ENCODE results near the gene APRT.
"Not testable (repeated sequence)": the region's sequence is repeated elsewhere in the genome, so short reads cannot be mapped to it uniquely, and the experiment has no call there.

APRT gene

DNA sequence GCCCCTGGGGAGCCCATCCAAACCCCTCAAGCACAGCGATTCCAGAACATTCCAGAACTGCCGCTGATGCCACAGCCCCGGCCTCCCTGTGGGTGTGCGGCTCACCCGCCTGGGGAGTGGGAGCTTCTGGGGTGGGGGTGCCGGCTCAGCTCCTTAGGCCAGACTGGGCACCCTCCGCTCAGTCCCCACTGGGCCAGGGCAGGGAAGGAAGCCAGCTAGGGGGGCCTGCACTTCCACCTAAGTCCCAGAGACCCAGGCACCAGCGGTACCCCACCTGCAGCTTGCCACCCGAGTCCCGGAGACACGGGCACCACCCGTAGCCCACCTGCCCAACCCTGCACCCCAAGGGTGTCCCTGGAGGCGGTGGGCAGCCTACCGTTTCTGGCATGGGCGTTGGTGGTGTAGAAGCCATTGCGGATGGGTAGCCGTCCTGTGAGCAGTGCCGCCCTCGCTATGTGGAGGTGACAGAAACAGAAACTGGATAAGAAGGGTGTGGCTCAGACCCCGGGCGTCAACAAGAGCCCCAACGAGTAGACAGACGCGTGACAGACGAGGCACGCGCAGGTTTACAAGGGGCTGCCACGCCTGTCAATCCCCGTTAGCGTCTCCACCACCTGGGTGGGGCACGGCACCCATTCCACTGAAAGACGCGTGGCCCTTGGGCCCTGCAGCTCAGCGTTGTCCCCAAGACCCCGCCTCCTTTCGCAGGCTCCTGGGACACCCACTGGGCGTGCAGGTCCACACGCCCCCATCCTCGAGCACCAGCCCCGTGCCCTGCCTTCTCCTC lies 30.0 kb upstream of the APRT start:
- no peak for DNase-seq

DNA sequence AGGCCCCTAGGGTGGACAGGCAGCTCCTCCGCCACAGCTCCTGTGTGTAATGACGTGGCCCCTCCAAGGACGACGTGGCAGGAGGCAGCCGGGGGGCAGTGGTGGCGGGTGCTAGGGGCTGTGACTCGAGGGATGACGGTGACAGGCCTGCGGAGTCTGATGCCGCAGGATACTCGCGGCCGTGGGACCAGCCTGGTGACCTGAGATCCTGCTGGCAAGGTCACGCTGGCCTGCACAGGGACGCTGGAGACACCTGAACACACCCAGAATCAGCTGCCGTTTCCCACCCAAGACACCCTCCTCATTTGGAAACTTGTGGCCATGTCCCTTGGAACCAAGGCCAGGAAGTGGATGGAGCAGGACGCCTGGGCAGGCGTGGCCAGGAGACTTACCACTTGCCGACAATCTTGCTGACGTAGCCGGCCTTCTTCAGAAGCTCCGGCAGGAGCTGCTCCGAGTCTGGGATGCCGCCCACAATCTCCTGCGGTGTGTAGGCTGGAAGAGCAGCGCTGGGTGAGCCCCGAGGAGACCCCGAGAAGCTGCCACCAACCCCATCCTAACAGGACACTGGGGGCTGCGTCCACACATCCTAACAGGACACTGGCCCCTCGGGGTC lies 29.0 kb upstream of the APRT start:
- no peak for DNase-seq

- DNase-seq, result no peak
Observed at GRCh38 chr16:88839745-88840599, 28.2 kb upstream of the APRT start.

- no peak for DNase-seq
Observed at GRCh38 chr16:88839026-88839529, 27.4 kb upstream of the APRT start.

- no peak for DNase-seq
Observed at GRCh38 chr16:88838566-88838965, 26.8 kb upstream of the APRT start.

DNA sequence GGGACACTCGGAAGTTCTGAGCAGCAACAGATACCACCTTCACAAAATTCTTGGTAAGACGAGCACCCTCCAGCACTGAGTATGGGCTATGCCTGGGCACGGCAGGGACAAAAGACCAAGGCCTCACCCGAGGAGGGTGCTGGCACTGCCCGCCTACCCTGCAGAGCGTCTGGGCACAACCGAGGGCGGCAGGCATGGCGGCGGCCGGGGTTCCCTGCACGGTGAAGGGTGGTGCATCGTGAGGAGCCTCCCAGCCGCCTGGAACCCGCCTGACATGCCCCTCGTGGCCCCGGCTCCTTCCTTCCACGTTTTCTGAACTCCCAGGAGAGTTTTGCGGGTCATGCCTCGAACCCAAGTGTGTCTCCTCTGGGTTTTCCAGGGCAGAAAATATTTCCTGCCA lies 26.1 kb upstream of the APRT start:
- no peak for DNase-seq

- DNase-seq, result no peak
Observed at GRCh38 chr16:88836791-88837190, 25.1 kb upstream of the APRT start.

DNA sequence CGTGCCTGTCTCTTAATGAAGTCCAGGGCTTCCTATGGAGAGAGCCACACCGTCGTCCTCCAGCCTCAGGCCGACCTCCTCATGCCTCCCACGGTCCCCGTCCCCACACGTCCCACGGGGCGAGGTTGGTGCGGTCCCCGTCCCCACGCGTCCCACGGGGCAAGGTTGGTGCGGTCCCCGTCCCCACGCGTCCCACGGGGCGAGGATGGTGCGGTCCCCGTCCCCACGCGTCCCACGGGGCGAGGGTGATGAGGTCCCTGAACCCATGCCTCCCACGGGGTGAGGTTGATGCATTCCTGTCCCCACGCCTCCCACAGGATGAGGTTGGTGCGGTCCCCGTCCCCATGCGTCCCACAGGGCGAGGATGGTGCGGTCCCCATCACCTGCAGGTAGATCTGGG lies 24.1 kb upstream of the APRT start:
- DNase-seq, result no peak

DNA sequence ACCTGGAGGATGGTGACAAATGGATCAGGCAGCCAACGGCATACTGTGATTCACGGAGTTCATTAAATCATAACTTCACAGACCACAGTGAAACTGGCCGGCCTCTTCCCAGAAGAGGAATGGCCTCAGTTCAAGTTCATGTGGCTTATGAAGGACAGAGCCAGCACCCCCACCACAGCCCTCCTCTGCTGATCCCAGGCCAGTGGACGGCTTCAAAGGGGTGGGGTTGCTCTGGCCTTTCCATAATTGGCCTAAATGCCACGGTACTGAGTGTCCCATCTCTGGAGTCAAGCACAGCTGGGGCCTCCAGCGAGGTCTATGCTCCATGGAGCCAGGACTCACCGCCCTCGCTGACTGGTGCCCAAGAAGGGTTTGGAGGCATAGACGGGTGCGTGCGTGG lies 23.7 kb upstream of the APRT start:
- DNase-seq, result no peak

DNA sequence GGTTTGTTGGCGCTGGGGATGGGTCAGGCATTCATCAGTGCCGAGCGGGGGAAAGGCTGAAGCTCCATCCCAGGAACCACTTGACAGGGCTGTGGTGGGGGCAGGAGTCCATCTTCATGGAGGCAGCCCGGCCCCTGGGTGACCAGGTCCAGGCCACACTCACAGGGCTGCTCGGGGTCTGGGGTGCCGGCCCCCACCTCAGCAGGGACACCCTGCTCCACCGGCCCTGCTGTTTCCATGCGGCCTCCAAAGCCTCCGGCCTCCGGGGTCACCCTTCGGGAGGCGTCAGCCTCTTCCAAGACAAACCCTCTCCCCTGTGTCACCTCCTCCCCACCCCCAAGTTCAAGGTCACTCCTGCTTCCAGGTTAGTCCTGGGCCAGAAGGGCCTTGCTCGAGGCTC lies 22.9 kb upstream of the APRT start:
- no peak for DNase-seq

DNA sequence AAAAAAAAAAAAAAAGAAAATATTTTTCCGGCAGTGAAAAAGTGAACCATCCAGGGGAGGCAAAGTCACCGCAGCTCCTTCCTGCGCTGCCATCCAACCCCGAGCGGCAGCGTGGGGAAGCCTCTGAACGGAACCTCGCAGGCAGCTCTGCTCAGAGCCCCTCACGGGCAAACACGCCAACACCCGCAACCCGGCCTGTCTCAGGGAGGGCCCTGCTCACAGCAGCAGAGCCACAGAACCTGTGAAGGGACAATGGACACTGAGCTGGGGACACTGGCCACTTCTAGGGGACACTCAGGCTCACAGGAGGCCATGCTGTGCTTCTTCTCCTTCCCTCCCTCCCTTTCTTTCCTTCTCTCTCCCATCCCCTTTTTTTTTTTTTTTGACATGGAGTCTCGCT lies 21.4 kb upstream of the APRT start:
- DNase-seq, result no peak

- DNase-seq, result no peak
Observed at GRCh38 chr16:88831838-88832237, 20.1 kb upstream of the APRT start.

- no peak for DNase-seq
Observed at GRCh38 chr16:88830783-88831182, 19.1 kb upstream of the APRT start.

GRCh38 chr16:88830258-88830657 lies 18.5 kb upstream of the APRT start:
- DNase-seq, result no peak

GRCh38 chr16:88828711-88829110 lies 17.0 kb upstream of the APRT start:
- DNase-seq, result no peak

DNA sequence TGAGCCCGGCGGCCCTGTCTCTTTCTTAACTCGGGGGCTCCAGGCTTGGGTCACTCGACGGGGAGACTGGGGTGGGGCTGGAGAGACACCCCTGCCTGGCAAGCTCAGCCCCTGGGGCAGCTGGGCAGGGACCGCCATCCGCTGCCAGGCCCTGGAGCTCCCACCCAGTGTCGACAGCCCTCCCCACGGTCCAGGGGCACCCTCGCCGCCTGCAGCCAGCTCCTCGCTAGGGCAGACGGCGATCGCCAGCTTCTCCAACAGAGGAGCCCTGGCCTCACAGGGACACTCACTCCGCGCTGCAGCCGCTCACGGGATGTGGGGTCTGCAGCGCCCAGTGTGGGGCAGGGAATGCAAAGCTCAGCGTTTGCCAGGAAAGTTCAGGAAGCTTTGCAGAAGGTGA lies 16.0 kb upstream of the APRT start:
- no peak for DNase-seq

GRCh38 chr16:88826070-88826840 lies 14.5 kb upstream of the APRT start:
- DNase-seq, result no peak

GRCh38 chr16:88825146-88825545 lies 13.4 kb upstream of the APRT start:
- DNase-seq, result no peak

GRCh38 chr16:88824256-88825077 lies 12.7 kb upstream of the APRT start:
- no peak for DNase-seq

DNA sequence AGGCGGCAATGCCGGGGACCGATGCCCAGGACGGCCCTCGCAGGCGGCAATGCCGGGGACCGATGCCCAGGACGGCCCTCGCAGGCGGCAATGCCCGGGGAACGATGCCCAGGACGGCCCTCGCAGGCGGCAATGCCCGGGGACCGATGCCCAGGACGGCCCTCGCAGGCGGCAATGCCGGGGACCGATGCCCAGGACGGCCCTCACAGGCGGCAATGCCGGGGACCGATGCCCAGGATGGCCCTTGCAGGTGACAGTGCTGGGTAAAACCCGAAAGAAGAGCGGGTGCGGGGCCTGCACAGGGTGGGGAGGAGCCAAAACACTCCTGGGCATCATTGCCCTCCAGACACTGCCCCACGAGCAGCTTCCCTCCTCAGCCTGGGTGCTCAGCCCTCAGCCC lies 11.9 kb upstream of the APRT start:
- not testable (repeated sequence) for DNase-seq

DNA sequence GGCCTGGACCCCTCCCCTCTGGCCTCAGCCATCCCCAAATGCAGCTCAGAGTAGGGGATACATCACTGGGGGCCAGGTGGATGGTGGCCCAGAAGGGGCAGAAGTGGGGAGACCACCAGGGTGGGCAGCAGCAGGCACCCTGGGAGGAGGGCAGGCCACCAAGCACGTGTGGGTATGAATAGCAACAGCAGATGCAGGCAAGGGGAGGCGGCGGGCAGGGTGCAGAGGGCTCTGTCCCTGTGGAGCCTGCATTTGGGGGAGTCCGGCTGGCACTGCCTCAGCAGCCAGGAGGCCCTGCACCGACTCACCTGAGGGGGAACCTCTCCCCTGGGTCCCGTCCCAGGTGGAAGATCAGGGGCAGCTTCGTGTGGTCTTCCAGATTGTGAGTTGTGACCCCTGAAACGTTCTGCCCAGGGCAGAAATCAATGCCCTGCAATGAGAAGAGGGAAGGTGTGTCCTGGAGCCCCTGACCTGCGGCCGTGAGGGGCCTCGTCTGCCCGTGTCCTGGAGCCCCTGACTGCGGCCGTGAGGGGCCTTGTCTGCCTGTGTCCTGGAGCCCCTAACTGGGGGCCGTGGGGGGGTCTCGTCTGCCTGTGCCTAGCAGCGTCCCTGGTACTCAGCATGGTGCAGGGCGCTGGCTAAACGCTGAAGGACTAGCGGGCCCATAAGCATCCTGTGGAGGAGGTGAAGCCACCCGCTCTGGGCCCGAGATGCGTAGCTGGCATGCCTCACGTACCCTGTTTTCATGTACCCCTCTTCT lies 10.7 kb upstream of the APRT start:
- DNase-seq, result no peak
